ENCODE data around the gene AIPL1. TPM values are rescaled to one million over a fixed set of nuclear protein-coding genes. Genes with fewer than 3 reads are reported as not detected.

The AIPL1 gene
- total and polyA plus RNA-seq, 10 of the 15 experiments (the other 5 are each of a cell fraction or from before 2014, with no cell fraction given) = not detected

GRCh38 chr17:6450926-6451832 is 16.3 kb upstream of the AIPL1 start (continued):
- TF ChIP-seq BHLHE40 (IDR thresholded peaks at IDR 0.05; ENCODE audit: borderline replicate concordance in 1 of 2, low read depth in 2 of 2, low read length in 1 of 2) = peak; percentile 18 to 47; a peak in 2 of 4 replicates
- TF ChIP-seq FOXK2 (IDR thresholded peaks at IDR 0.05) = no peak
- TF ChIP-seq RCOR1 (conservative IDR thresholded peaks at IDR 0.05; ENCODE audit: low read depth, low read length) = no peak
- TF ChIP-seq ZNF384 (IDR thresholded peaks at IDR 0.05; ENCODE audit: borderline replicate concordance, low read depth, low read length) = no peak
- no peak for TF ChIP-seq SUZ12 (IDR thresholded peaks at IDR 0.05; ENCODE audit: unreplicated experiment)
- no peak for TF ChIP-seq ESRRA (IDR thresholded peaks at IDR 0.05; ENCODE audit: low read length)
- no peak for TF ChIP-seq YY1 (IDR thresholded peaks at IDR 0.05; ENCODE audit: low read depth, low read length)
- no peak for TF ChIP-seq ELK1 (IDR thresholded peaks at IDR 0.05; ENCODE audit: low read depth, low read length)
- peak; percentile 49; the same call in 1 of the 2 replicates for TF ChIP-seq TCF3 (IDR thresholded peaks at IDR 0.05; ENCODE audit: borderline replicate concordance, insufficient read depth, low read depth, low read length)
- TF ChIP-seq ATF7 (IDR thresholded peaks at IDR 0.05; ENCODE audit: low read depth) = no peak
- no peak for TF ChIP-seq SMAD5 (IDR thresholded peaks at IDR 0.05; ENCODE audit: low read depth)
- TF ChIP-seq BCL11A (IDR thresholded peaks at IDR 0.05; ENCODE audit: low read depth, low read length) = 0 out of 2 replicates have a peak, but pooled peaks have one; percentile 36
- no peak for TF ChIP-seq CUX1 (IDR thresholded peaks at IDR 0.05; ENCODE audit: insufficient replicate concordance, low read depth, low read length)
- no peak for TF ChIP-seq TAF1 (IDR thresholded peaks at IDR 0.05; ENCODE audit: borderline replicate concordance, low read depth, low read length)
- 0 out of 4 replicates have a peak, but pooled peaks of 1 of the 2 experiments have one; percentile 20 for TF ChIP-seq IKZF2 (IDR thresholded peaks at IDR 0.05)
- TF ChIP-seq JUND (IDR thresholded peaks at IDR 0.05; ENCODE audit: low read depth, low read length) = no peak
- TF ChIP-seq SREBF2 (IDR thresholded peaks at IDR 0.05; ENCODE audit: low read length) = no peak
- TF ChIP-seq NR2C1 (IDR thresholded peaks at IDR 0.05) = no peak
- no peak for TF ChIP-seq ZNF217 (IDR thresholded peaks at IDR 0.05)
- TF ChIP-seq STAT3 (IDR thresholded peaks at IDR 0.05; ENCODE audit: low read depth, low read length) = no peak
- TF ChIP-seq PAX5 (IDR thresholded peaks at IDR 0.05; ENCODE audit: borderline replicate concordance, low read depth, low read length) = no peak
- no peak for TF ChIP-seq SUPT20H (IDR thresholded peaks at IDR 0.05; ENCODE audit: borderline replicate concordance, control insufficient read depth, low read depth, low read length)
- no peak for TF ChIP-seq SPI1 (IDR thresholded peaks at IDR 0.05; ENCODE audit: borderline replicate concordance, insufficient read depth, low read depth, low read length)
